ENCODE measurements around the gene ATG2B. TPM values are rescaled to one million over a fixed set of nuclear protein-coding genes. Genes with fewer than 3 reads are reported as not detected.

Gene ATG2B
- total and polyA plus RNA-seq, 2 of the 4 experiments (the other 2 are of a cell fraction): 6.9 to 22.0 TPM

GRCh38 chr14:96250485-96250884 is 112.7 kb downstream of the ATG2B start:
- Histone ChIP-seq H3K27me3 (ENCODE audit: control insufficient read depth, insufficient read depth, low read length) (no peaks in the 10 kb centered on the region), H2AK9ac (replicated peaks; ENCODE audit: low read depth, low read length, poor library complexity) (no peak overlapping the region), H2AFZ (replicated peaks; ENCODE audit: low read length, poor library complexity) (no peak overlapping the region), H3K56ac (ENCODE audit: extremely low read depth, insufficient read depth, low read length) (no peak overlapping the region), H3K9me3 (ENCODE audit: control insufficient read depth, insufficient read depth, low read length) (no peaks in the 10 kb centered on the region), H3K4me1 (ENCODE audit: control insufficient read depth, insufficient read depth, low read length) (peaks cover 46% of the 10 kb centered on the region), H4K8ac (ENCODE audit: low read depth in 2 of 2, low read length in 2 of 2) (peak overlapping the region in 1 of 2 experiments; percentile 2; a peak in 2 of 4 replicates), H3K4me2 (ENCODE audit: low read depth, low read length) (no peak overlapping the region), H2BK120ac (ENCODE audit: low read depth, low read length) (peak overlapping the region; percentile 58), H4K91ac (ENCODE audit: insufficient read depth, low read depth, low read length) (peak overlapping the region; percentile 61), H3K79me1 (ENCODE audit: low read depth in 1 of 2, low read length in 2 of 2) (peaks cover 15 to 70% of the 10 kb centered on the region in 2 experiments; a peak in 3 of 4 replicates), H3K23ac (ENCODE audit: low read depth, low read length) (no peak overlapping the region), H3K4ac (ENCODE audit: low read depth, low read length) (peak overlapping the region; percentile 32), H2BK20ac (ENCODE audit: low read depth, low read length) (peak overlapping the region; percentile 23; the same call in 1 of the 2 replicates), H3K36me3 (ENCODE audit: control insufficient read depth, insufficient read depth, low read length) (peaks cover 11% of the 10 kb centered on the region), H4K5ac (ENCODE audit: low read depth, low read length) (no peak overlapping the region; the same call in 1 of the 2 replicates), H2BK15ac (ENCODE audit: low read depth, low read length) (0 out of 3 replicates have a peak overlapping the region, but pooled peaks have one; percentile 80), H3K14ac (replicated peaks; ENCODE audit: low read depth, low read length) (no peak overlapping the region), H3K9ac (ENCODE audit: low read depth, low read length) (no peak overlapping the region), H3K18ac (ENCODE audit: low read depth, low read length) (no peak overlapping the region), H3K27ac (ENCODE audit: insufficient read depth, low read length) (peak overlapping the region; percentile 6; the same call in 1 of the 2 replicates), H2AK5ac (ENCODE audit: low read depth, low read length) (no peak overlapping the region), H2BK5ac (ENCODE audit: low read depth, low read length, poor library complexity, severe bottlenecking) (peak overlapping the region; percentile 89), H3K4me3 (ENCODE audit: insufficient read depth, low read depth, low read length) (no peak overlapping the region), H3K9me1 (ENCODE audit: insufficient read depth, low read length) (peaks cover 35% of the 10 kb centered on the region), H4K20me1 (ENCODE audit: insufficient read depth, low read length) (peaks cover 7% of the 10 kb centered on the region)
- DNase-seq (no peak), ATAC-seq (ENCODE audit: low read depth) (no peak)
- ChIA-PET POLR2A (ENCODE audit: unreplicated experiment) (no interaction called here), CTCF (interaction anchor here (1.6 kb wide), 1 partner anchor 150 kb away, joined by 4 read pairs; no protein-coding TSS in a partner anchor)
- dilution Hi-C loops (cut with HindIII; ENCODE audit: low sequenced_read_pairs, unreplicated experiment) (no loop called here), in situ Hi-C loops (cut with MboI; ENCODE audit: low sequenced_read_pairs) (loop anchor here (25.0 kb wide), 1 partner anchor 713 kb away; the partner anchor contains the start of gene GLRX5), intact Hi-C loops (cut with micrococcal nuclease) (no loop called here)
- TF ChIP-seq, protein P1, sequence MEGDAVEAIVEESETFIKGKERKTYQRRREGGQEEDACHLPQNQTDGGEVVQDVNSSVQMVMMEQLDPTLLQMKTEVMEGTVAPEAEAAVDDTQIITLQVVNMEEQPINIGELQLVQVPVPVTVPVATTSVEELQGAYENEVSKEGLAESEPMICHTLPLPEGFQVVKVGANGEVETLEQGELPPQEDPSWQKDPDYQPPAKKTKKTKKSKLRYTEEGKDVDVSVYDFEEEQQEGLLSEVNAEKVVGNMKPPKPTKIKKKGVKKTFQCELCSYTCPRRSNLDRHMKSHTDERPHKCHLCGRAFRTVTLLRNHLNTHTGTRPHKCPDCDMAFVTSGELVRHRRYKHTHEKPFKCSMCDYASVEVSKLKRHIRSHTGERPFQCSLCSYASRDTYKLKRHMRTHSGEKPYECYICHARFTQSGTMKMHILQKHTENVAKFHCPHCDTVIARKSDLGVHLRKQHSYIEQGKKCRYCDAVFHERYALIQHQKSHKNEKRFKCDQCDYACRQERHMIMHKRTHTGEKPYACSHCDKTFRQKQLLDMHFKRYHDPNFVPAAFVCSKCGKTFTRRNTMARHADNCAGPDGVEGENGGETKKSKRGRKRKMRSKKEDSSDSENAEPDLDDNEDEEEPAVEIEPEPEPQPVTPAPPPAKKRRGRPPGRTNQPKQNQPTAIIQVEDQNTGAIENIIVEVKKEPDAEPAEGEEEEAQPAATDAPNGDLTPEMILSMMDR (conservative IDR thresholded peaks at IDR 0.05; ENCODE audit: low read depth, low read length): no peak
- TF ChIP-seq RCOR1 (IDR thresholded peaks at IDR 0.05; ENCODE audit: insufficient replicate concordance, low read length): no peak
- WGBS, 2 experiments (ENCODE audit: extremely low coverage in 2 of 2, insufficient read length in 1 of 2): no CpG with 5 or more reads among the region's 3 CpGs
- BruUV-seq (replicated peaks): no TSS peak

Measured in IMR-90 (cell line).